GM21576 (cell line): ENCODE data around the gene WIZ.

Experiments used
- ATAC-seq: cut with Tn5 transposase; IDR thresholded peaks from one replicate; pipeline ENCODE4 v1.9.1; 2021; ENCODE audit warnings: mild to moderate bottlenecking, moderate library complexity; ENCODE audit not compliant: unreplicated experiment

WIZ gene

DNA sequence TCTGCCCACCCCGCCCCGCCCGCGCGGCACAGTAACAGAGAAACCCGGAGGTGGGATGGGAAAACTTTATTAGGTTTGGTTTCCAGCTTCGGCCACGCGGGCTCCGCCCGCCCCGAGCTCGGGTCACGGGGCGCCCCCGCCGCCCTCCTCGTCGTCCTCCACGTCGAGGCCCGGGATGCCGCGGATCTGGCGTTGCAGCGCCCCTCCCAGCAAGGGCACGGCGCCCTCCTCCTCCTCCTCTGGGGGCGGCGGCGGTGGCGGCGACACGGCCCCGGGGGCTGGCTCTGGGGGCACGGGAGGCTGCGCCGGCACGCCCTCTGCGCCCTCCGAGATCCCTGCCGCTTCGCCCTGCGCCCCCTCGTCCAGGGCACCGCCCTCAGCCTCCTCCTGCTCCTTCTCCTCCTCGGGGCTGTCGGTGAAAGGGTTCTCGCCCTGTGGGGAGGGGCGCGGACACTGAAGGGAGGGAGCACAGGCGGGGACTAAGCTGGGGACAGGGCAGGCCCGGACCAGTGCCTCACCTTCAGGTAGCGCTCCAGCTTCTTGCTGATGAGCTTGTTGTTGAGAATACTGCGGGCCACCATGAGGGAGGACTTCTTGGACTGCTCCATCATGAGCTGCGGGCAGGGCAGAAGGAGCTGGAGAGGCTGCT is 69.6 kb downstream of the WIZ start:
- ATAC-seq: peak; percentile 21

DNA sequence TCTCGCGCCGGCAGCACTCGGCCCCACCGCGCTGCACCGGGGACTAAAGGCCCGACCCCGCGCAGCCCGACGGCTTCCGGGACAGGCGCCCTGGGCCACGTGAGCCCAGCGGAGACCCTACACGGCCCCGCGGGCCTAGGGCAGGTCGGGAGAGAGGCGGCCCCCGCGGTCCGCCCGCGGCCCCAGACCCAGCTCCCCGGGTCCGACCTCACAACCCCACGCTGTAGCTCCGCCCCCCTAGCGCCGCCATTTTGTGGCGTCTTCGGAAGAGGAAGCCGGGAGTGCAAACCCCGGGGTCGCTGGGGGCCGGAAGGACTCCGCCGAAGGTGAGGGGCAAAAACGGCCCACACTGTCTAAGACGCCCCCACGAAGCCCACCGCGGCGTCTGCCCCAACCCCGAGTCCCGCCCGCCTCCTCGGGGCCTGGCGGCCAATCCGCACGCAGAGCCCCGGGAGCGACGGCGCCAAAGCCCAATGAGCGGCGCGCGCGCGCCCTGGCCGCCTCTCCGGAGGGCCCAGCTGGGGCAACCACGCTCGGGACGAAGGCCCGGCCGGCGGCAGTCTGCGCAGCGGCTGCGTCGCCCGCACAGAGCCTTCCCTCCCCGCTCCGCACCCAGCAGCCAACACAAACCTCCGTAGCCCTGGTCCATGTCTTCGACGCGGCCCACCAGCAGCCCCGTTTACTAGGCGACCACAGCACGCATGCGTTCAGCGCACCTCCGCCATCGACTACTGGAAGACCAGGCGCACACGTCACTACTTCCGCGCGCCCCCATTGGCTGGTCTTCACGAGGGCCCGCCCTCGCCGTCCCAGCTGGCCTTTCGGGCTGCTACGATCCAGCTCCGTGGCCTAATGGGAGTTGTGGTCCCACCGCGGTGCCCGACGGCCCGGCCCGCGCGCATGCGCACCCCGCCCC is 70.4 kb downstream of the WIZ start, which contains the start of gene AKAP8:
Gene AKAP8, minus strand, starts transcription at position 705 of the 916 bp plus-strand sequence. Its CDS starts 56 bp downstream, at position 649.
- ATAC-seq: peak; percentile 83

DNA sequence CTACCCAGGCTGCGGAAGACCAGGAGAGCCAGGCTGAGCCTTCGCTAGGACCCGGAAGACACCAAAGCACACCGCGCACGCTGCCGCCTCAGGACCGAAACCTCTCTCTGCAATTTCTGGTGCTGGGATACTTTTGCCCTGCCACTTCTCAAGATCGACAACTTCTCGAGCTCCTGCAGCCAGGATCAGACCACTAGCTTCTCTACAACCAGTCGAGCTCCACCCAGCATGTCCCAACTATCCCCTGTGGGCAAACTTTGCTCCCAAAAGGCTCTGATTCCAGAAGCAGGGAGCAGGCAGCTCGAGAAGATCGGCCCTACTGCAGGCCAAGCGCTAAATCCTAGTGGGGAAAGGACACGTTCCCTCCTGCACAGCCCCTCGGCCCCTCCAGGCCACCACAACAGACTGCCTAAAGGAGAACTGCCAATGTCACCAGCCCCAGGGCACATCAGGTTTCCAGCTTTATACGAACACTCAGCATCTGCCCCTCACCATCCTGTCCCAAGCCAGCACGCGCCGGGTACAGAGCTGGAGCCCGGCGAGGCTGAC is 71.1 kb downstream of the WIZ start:
- no peak for ATAC-seq

DNA sequence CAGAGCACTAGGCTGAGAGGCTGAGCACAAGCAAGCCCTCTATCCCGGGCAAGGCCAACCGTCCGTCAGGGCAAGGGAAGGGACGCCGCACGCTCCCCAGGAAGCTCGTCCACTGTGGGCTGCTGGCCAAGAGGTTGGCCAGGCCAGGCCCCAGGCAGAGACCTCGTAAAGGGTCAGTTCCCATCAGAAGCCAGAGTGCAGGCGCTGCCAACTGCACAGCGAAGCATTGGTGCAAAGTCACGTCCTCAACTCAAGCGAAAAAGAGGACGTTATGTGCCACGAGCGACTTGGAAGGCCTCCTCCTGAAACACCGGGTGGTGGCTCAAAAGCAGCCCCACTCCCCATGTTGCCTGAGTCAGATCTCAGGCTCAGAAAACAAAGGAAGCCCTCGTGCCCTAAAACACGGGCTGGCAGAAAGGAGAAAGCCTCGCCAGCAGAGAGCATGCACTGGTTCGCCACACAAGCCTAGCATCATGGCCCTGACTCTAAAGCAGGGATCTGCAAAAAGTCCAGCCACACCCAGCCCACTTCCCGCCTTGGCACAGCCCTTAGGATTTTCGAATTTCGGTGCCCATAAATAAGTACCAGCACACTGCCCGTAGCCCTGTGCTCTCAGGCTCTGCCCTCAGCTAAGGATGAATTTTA is 74.8 kb downstream of the WIZ start:
- no peak for ATAC-seq

DNA sequence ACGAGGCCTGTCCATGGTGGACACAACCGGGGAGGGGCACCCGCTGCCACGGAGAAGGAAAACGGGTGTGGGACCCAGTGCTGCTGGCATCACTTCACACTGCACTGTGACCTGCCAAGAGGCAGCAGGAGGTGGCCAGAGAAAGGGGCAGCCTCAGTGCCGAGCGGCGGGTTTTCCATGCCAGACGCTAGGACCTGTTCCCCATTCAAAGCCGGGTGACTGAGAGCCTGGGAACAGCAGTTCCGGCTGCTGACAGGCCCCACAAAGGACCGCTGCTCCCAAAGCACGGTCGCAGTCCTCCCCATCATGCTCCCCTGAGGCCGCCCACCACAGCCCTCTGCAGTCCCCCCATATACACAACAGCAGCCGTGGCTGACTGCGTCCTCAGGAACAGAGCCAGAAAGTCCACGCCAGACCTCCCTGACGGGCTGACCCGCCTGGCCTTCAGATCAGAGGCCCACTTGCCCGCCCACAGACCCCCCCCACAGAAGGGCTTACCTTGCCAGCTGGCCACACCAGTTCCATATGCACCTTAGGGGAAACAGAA is 75.6 kb downstream of the WIZ start:
- ATAC-seq: no peak

DNA sequence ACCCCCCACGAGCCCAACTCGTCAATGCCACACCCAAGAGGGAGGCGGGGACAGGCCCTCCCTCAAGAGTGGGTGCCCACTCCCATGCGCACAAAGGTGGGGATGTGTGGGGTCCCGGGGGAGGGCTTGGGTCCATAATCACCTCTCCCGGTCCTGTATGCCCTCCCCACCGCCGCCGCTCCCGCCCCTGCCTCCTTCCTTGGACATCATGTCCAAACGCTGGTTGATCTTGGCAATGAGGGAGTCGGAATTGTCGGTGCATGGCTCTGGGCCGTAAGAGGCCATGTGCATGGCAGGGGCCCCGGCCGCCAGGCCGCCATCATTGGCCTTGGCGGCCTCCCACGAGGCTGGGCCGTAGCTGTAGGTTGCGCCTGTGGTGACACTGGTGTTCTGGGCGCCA is 76.1 kb downstream of the WIZ start:
- ATAC-seq: no peak

DNA sequence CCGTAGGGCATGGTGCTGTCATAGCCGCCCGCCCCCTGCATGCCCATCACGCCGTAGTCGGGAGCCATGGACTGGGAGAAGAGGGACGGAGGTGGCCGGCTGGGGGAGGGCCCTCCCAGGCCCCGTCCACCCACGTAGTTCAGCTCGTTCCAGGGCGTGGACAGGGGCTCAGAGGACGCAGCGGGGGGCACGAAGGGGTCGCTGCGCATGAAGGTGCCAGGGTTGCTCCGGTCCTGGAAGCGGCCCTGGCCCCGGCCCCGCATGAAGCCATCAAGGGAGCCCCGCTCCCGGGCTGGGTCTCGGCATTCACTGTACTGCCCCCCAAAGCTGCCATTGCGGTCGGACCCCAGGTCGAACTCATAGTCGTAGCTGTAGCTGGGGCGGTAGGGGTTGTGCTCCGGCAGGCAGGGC is 76.9 kb downstream of the WIZ start:
- no peak for ATAC-seq

DNA sequence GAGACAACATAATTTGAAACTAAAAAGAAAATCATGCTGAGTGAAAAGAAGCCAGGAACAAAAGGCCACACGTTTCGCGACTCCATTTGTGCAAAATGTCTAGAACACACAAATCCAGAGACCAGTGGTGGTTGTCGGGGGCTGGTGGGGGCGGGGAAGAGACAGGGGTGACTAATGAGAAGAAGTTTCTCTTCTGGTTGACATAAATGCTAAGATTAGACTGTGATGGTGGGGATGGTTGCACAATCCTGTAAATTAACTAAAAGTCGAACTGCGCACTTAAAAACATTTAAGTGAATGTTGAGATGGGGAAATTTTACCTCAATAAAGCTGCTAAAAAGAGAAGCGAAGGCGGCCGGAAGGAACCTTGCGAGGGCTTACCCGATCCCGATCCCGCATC is 77.3 kb downstream of the WIZ start:
- no peak for ATAC-seq

DNA sequence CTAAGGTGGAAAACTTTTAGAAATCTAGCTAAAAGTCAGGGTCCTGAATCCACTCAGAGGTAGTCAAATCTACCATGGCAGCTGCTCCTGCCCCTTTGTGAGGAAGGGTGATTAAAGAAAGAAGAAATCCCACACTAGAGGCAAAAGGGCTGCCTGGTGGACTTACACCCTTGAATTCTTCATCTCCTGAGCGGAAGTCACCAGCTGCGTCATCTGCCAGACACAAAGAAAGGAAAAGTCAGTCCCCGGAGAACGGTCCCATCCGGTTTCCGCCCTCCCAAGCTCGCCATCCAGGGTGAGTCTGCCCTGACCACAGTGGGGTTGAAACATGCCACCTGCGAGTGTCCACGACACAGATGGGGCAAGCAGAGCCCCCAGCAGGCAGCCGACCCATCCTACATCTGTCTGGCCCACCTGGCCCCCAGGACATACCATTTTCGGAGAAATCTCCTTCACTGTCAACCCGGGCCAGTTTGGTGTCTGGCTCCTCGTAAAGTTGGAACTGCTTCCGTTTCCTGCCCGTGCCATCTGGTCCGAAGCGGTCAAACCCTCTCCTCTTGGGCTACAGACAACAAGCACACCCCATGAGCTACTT is 77.9 kb downstream of the WIZ start:
- ATAC-seq: no peak

DNA sequence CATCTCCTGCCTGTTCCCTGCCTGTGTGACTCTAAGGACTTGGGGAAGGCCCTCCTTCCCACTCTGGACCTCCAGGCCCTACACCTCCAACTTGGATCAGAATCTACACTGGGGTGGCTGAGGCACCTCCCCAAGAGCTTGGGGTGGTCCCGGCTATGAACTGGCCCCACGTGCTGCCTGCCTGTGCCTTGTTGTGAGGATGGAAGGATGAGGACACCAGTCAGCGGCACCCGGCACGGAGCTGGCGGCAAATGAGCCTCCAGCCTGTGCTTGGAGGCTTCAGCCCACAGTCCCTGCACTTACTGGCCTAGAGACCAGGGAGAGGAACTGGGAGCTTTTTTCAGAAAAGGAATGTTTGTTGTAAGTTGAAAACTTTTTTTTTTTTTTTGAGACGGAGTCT is 78.6 kb downstream of the WIZ start:
- ATAC-seq: no peak
